Stimulated activated CD4-positive, alpha-beta T cell treated with anti-CD3 and anti-CD28 coated beads, Interleukin-15, amount 100 ng/mL, for 1 hour (primary cell): ENCODE results near the gene ANKDD1B.
"Not testable (repeated sequence)": the region's sequence is repeated elsewhere in the genome, so short reads cannot be mapped to it uniquely, and the experiment has no call there.

Experiments
- DNase-seq, 2 donors: peaks; one replicate each; pipeline ENCODE4 v3.0.0-alpha.2; 2020; ENCODE audit warnings: low read depth in 1 of 2, low spot score in 1 of 2

Gene ANKDD1B

GRCh38 chr5:75611311-75612225, at the start of gene ANKDD1B:
Gene ANKDD1B, plus strand, starts transcription at chr5:75611453. Its CDS starts 182 bp downstream, at chr5:75611635.
- no peak for DNase-seq

GRCh38 chr5:75565991-75566709, 45.1 kb upstream of the ANKDD1B start:
- peak in 1 of 2 donors; percentile 1 for DNase-seq

- peak in 1 of 2 donors; percentile 12 for DNase-seq
Measured at GRCh38 chr5:75566710-75567309, 44.4 kb upstream of the ANKDD1B start.

- DNase-seq, result no peak
Measured at GRCh38 chr5:75567710-75568109, 43.5 kb upstream of the ANKDD1B start.

- DNase-seq, result no peak
Measured at GRCh38 chr5:75568202-75568601, 43.1 kb upstream of the ANKDD1B start.

GRCh38 chr5:75571547-75571946, 39.7 kb upstream of the ANKDD1B start:
- DNase-seq, result no peak

GRCh38 chr5:75574791-75575190, 36.5 kb upstream of the ANKDD1B start:
- DNase-seq, result no peak

- not testable (repeated sequence) for DNase-seq
Measured at GRCh38 chr5:75578280-75578679, 33.0 kb upstream of the ANKDD1B start.

GRCh38 chr5:75584641-75585040, 26.6 kb upstream of the ANKDD1B start:
- DNase-seq, result no peak

- DNase-seq, result no peak
Measured at GRCh38 chr5:75588666-75589065, 22.6 kb upstream of the ANKDD1B start.

GRCh38 chr5:75600535-75600934, 10.7 kb upstream of the ANKDD1B start:
- no peak for DNase-seq

GRCh38 chr5:75601567-75601966, 9.7 kb upstream of the ANKDD1B start:
- DNase-seq, result no peak

GRCh38 chr5:75601996-75602395, 9.3 kb upstream of the ANKDD1B start:
- DNase-seq, result no peak

GRCh38 chr5:75603371-75603770, 7.9 kb upstream of the ANKDD1B start:
- DNase-seq, result no peak

- no peak for DNase-seq
Measured at GRCh38 chr5:75603821-75604220, 7.4 kb upstream of the ANKDD1B start.

- not testable (repeated sequence) for DNase-seq
Measured at GRCh38 chr5:75607341-75607740, 3.9 kb upstream of the ANKDD1B start.

GRCh38 chr5:75608870-75609269, 2.4 kb upstream of the ANKDD1B start:
- no peak for DNase-seq

GRCh38 chr5:75610201-75610600, 1.1 kb upstream of the ANKDD1B start:
- DNase-seq, result no peak

- DNase-seq, result not testable (repeated sequence)
Measured at GRCh38 chr5:75610859-75611310, 368 bp upstream of the ANKDD1B start.

GRCh38 chr5:75612226-75612569, 945 bp downstream of the ANKDD1B start:
- no peak for DNase-seq

- DNase-seq, result no peak
Measured at GRCh38 chr5:75612901-75613300, 1.6 kb downstream of the ANKDD1B start.

- no peak for DNase-seq
Measured at GRCh38 chr5:75614176-75614575, 2.9 kb downstream of the ANKDD1B start.
